Endothelial cell (in vitro differentiated cells): ENCODE data around the gene TTC39B. TPM values are rescaled to one million over a fixed set of nuclear protein-coding genes. Genes with fewer than 3 reads are reported as not detected.

Source experiments
- DNase-seq: peaks from one replicate; pipeline ENCODE4 v3.0.0; 2021; ENCODE audit warnings: low spot score
- H3K27ac Mint-ChIP-seq: one replicate; pipeline ENCODE4 v1.8.0; 2021; ENCODE audit warnings: mixed read lengths, inconsistent platforms; ENCODE audit not compliant: unreplicated experiment
- H3K27me3 Mint-ChIP-seq: one replicate; pipeline ENCODE4 v1.8.0; 2021; ENCODE audit warnings: mild to moderate bottlenecking, moderate library complexity, mixed read lengths, inconsistent platforms; ENCODE audit not compliant: unreplicated experiment
- H3K36me3 Mint-ChIP-seq: one replicate; pipeline ENCODE4 v1.8.0; 2021; ENCODE audit warnings: mild to moderate bottlenecking, low read depth, mixed read lengths, inconsistent platforms; ENCODE audit not compliant: unreplicated experiment
- H3K4me1 Mint-ChIP-seq: one replicate; pipeline ENCODE4 v1.8.0; 2021; ENCODE audit warnings: mild to moderate bottlenecking, mixed read lengths, inconsistent platforms; ENCODE audit not compliant: unreplicated experiment
- H3K4me3 Mint-ChIP-seq: one replicate; pipeline ENCODE4 v1.8.0; 2021; ENCODE audit warnings: mild to moderate bottlenecking, mixed read lengths, inconsistent platforms; ENCODE audit not compliant: unreplicated experiment
- H3K9me3 Mint-ChIP-seq: one replicate; pipeline ENCODE4 v1.8.0; 2021; ENCODE audit warnings: mixed read lengths, inconsistent platforms; ENCODE audit not compliant: unreplicated experiment
- total RNA-seq: library from RNA; stranded (reverse); fragmentation: NEBNext Ultra II Directional; extraction: Animal tissue kit (Norgen Biotek cat#: 25700); gene quantifications from one replicate; pipeline ENCODE4 v1.2.1, GENCODE V29; 2021; ENCODE audit not compliant: unreplicated experiment
- TF ChIP-seq, protein P1 (sequence below): fragments of 200-600 bp; sonication (generic); IDR thresholded peaks from one replicate; pipeline ENCODE4 v1.5.0; 2021; ENCODE audit warnings: antibody characterized with exemption; ENCODE audit not compliant: unreplicated experiment

TTC39B gene
- total RNA-seq, 1 donor from 2014 or later, result 10.3 TPM

DNA sequence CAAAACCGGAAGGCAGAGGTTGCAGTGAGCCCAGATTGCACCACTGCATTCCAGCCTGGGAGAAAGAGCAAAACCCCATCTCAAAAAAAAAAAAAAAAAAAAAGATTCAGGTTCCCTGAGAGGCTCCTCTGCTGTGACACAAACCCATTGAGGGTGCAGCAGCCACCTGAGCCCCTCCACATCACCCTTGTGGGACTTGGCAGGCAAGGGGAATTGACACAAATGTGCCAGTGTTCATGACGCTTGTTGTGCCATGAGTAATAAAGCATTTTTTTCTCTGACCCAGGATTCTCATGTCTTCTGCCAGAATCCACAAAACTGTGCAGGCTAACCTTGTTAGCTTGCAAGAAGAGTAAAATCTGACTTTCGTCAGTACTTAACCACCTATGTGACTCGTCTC lies 149.6 kb downstream of the TTC39B start:
- H3K27ac Mint-ChIP-seq, result no peak overlapping the region
- H3K27me3 Mint-ChIP-seq, result no peaks in the 10 kb centered on the region
- no peak for DNase-seq
- H3K4me3 Mint-ChIP-seq, result no peak overlapping the region
- H3K9me3 Mint-ChIP-seq, result no peaks in the 10 kb centered on the region
- TF ChIP-seq, protein P1, sequence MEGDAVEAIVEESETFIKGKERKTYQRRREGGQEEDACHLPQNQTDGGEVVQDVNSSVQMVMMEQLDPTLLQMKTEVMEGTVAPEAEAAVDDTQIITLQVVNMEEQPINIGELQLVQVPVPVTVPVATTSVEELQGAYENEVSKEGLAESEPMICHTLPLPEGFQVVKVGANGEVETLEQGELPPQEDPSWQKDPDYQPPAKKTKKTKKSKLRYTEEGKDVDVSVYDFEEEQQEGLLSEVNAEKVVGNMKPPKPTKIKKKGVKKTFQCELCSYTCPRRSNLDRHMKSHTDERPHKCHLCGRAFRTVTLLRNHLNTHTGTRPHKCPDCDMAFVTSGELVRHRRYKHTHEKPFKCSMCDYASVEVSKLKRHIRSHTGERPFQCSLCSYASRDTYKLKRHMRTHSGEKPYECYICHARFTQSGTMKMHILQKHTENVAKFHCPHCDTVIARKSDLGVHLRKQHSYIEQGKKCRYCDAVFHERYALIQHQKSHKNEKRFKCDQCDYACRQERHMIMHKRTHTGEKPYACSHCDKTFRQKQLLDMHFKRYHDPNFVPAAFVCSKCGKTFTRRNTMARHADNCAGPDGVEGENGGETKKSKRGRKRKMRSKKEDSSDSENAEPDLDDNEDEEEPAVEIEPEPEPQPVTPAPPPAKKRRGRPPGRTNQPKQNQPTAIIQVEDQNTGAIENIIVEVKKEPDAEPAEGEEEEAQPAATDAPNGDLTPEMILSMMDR, result no peak
- H3K36me3 Mint-ChIP-seq, result no peaks in the 10 kb centered on the region
- no peaks in the 10 kb centered on the region for H3K4me1 Mint-ChIP-seq

DNA sequence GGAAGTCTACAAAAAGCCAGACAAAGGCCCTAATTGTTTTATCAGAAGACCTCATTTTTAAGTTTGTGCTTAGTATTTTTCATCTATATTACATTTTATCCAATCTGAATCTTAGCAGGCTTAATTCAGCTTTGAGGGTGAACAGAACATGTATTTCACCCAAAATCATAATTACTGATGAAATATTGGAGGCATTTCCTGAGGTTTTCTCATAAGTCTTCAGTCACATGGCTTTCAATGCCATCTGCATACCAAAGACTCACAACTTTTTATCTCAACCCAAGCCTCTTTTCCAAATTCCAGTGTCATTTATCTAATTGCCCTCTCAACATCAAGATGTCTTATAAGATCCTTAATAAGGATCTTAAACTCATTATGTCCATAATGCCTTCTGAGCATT lies 150.8 kb downstream of the TTC39B start:
- Mint-ChIP-seq H3K9me3 (no peaks in the 10 kb centered on the region), H3K27ac (no peak overlapping the region), H3K27me3 (no peaks in the 10 kb centered on the region), H3K4me1 (no peaks in the 10 kb centered on the region), H3K36me3 (no peaks in the 10 kb centered on the region), H3K4me3 (no peak overlapping the region)
- no peak for DNase-seq
- TF ChIP-seq, protein P1, result no peak

DNA sequence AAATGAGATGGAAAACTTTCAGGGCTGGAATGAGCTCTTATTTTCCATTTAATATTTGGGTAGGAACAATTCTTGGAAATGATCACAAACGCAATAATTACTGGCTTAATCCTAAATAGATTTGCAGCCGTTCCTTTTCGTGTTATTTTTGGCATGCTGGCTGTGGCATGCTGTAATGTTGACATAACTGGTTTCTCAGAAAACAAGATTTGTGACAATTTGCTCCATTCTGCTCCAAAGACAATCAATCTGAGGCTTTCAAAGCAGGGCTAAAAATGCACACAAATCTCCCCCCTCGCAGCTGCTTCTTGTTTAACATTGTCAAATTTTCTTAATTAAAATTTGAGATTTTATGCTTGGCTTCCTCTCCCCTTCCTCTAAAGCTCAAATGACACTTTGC lies 151.2 kb downstream of the TTC39B start:
- no peaks in the 10 kb centered on the region for H3K36me3 Mint-ChIP-seq
- no peak overlapping the region for H3K4me3 Mint-ChIP-seq
- no peak for DNase-seq
- H3K9me3 Mint-ChIP-seq, result no peaks in the 10 kb centered on the region
- no peaks in the 10 kb centered on the region for H3K4me1 Mint-ChIP-seq
- TF ChIP-seq, protein P1, result no peak
- no peak overlapping the region for H3K27ac Mint-ChIP-seq
- no peaks in the 10 kb centered on the region for H3K27me3 Mint-ChIP-seq

DNA sequence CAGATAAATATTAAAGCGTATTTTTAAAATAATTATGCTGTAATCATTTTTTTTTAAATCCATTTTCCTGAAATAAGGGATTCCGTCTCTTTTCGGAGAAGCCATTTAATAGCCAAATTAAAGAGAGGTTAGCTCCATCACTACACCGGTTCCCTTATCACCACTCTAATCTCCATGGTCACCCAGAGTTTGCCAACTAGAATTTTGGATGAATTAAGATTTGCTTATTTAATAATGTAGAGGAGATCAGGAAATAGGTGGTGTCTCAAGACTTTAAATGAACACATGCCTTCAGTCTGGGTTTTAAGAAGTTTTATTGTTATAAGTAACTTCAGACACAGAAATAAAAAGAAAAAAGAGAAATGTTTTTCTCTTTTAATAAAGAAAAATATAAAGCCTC lies 151.7 kb downstream of the TTC39B start:
- TF ChIP-seq, protein P1, result no peak
- Mint-ChIP-seq H3K36me3 (no peaks in the 10 kb centered on the region), H3K27me3 (no peaks in the 10 kb centered on the region), H3K4me3 (no peak overlapping the region), H3K4me1 (no peaks in the 10 kb centered on the region), H3K27ac (no peak overlapping the region), H3K9me3 (no peaks in the 10 kb centered on the region)
- DNase-seq, result no peak

DNA sequence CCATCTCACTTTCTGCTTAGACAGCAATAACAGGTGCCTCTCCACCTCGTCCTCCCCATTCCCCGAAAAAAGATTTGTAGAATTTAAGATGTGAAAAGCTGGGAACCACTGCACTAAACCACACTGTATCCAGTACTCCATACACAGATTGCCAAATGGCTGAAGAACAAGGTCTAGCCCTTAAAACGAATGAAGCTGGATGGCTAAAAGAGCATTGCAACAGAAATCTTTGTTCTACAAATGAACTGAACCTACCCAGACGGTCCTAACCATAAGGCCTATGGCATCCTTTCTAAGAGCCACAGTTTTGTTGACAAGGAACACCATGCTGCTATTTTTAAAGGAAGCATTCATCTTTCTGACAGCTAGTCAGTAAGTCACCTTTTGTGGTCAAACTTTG lies 152.3 kb downstream of the TTC39B start:
- Mint-ChIP-seq H3K27me3 (no peaks in the 10 kb centered on the region), H3K27ac (no peak overlapping the region), H3K4me3 (no peak overlapping the region), H3K36me3 (no peaks in the 10 kb centered on the region), H3K9me3 (no peaks in the 10 kb centered on the region), H3K4me1 (no peaks in the 10 kb centered on the region)
- TF ChIP-seq, protein P1, result no peak
- DNase-seq, result no peak
